DMS79 (cell line): ENCODE results near the gene TMEM204.
"Not testable (repeated sequence)": the region's sequence is repeated elsewhere in the genome, so short reads cannot be mapped to it uniquely, and the experiment has no call there.

Experiments
- DNase-seq: peaks from one replicate; lab custom pipeline; 2025; lab: John Stamatoyannopoulos, UW

Gene TMEM204

GRCh38 chr16:1595511-1595910 lies 62.0 kb downstream of the TMEM204 start:
- not testable (repeated sequence) for DNase-seq

DNA sequence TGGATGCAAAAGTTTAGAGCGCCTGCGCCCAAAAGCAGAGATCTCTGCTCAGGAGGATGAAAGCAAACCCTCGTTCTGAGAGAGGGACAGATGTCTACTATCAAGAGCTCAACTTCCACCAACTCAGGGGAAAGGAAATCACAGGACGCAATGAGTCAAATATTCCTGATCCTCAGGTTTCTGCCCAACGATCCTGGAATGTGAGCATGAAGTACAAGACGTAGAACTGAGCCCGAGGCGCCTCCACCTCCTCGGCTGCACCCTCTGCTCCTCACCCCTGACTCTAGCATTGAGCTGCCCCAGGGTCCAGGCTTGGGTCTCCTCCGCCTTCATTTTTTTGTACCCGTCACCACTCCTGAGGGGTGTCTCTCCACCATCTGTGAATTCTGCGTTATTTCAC lies 63.0 kb downstream of the TMEM204 start:
- no peak for DNase-seq

- no peak for DNase-seq
Observed at GRCh38 chr16:1597154-1597553, 63.7 kb downstream of the TMEM204 start.

- DNase-seq: no peak
Observed at GRCh38 chr16:1601031-1601430, 67.6 kb downstream of the TMEM204 start.

- no peak for DNase-seq
Observed at GRCh38 chr16:1601489-1601888, 68.0 kb downstream of the TMEM204 start.

DNA sequence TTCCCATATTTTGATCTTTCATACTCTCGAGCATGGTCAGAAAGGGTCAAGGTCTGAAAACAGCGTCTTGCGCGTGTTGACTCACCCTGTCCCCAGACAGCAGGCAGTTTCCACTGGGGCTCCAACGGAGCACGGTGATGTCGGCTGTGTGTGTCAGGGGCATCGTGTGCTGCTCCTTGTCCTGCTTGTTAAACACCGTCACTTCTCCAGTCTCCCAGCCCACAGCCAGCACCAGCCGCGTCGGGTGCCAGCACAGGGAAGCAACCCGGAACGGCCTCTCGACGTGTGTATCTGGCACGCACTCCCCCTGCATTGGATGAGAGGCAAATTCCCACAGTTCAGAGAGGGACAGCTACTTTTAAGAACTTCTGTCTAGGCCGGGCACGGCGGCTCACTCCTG lies 68.8 kb downstream of the TMEM204 start:
- no peak for DNase-seq
